Measurements from ENCODE around the gene PDZD7. TPM values are rescaled to one million over a fixed set of nuclear protein-coding genes. Genes with fewer than 3 reads are reported as not detected.

The PDZD7 gene
- total and polyA plus RNA-seq, 2 of the 8 experiments (the other 6 are each of a cell fraction or from before 2014, with no cell fraction given), result 0.88 to 1.6 TPM

DNA sequence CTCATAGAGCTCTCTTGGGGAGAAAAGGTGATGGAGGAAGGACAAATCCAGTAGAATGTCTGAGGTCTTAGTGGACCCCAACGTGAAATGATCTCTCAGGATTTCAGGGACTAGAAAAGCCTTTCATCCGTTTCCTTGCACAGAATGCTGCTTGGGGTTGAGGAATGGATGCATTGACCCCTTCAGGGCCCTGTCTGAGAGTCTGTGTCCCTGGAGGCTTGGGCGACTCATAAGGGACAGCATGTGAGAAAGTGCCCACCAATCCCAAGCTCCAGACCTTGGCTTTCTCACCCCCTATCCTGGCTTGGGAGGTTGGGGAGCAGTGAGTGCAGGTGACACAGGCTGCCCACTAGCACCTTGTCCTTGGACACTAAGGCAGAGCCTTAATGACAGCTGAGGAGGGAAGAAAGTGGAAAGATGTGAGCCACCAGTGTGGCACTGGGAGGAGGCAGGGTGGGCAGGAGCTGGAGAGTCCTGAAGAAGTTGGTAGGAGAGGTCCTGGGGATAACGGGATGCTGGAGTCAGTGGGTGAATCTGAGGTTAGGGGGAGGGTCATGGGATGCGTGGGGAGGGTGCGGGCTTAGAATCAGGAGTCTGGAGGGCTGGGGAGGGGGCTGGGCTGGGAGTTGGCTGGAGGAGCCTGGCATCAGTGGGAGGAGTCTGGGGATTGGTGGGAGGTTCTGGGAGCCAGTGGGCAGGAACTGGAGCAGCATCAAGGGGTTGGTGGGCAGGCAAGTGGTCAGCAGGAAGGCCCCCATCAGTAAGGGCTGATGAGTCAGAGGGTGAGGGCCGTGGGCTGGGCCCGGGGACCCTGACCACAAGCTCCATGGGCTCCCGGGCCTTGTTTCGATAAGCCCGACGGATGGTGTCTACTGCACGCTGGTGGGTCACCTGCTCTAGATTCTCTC lies 22.8 kb downstream of the PDZD7 start (continued):
- TF ChIP-seq, protein P1, sequence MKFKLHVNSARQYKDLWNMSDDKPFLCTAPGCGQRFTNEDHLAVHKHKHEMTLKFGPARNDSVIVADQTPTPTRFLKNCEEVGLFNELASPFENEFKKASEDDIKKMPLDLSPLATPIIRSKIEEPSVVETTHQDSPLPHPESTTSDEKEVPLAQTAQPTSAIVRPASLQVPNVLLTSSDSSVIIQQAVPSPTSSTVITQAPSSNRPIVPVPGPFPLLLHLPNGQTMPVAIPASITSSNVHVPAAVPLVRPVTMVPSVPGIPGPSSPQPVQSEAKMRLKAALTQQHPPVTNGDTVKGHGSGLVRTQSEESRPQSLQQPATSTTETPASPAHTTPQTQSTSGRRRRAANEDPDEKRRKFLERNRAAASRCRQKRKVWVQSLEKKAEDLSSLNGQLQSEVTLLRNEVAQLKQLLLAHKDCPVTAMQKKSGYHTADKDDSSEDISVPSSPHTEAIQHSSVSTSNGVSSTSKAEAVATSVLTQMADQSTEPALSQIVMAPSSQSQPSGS (IDR thresholded peaks at IDR 0.05; ENCODE audit: low read length), result no peak

Measured in H1 (cell line).